Measurements from ENCODE around the gene CCDC28B. TPM values are rescaled to one million over a fixed set of nuclear protein-coding genes. Genes with fewer than 3 reads are reported as not detected.

The CCDC28B gene
- 8.2 and 33.6 TPM in 2 replicates for total RNA-seq (ENCODE audit: low replicate concordance)

DNA sequence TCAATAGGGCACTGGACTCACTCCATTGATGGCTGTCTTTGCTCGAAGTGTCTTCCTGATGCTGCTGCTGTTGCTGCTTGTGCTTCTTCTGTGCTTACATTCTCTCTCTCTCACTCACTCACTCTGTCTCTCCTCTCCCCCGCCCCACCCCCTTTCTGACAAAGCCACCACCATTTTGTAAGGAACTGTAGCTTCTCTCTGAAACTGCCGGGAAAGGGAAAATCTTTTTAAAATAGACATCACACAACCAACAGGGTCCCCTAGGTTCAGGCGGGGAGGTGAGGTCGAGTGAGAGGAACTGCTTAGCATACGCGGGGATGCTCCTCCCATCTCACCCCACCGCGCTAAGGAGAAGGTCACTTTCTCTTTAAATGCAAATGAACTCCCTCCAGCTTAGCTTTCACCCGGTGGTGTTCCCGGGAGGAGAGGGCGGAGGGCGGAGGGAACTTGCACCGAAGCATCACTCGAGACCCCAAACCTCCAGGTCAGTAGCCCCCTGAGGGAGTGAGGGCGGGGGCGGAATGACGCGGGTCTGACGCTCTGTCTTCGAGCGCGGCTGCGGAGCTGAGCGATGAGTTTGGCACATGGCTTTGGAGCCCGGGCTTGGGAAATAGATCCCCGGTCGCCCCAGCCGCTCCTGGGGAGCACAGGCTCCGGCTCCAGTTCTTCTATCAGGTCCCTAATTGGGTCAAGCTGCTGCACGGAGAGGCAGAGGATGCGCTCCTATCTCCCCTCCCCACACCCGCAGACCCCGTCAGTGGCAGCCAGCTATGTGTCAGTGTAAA, at the start of gene CCDC28B:
CCDC28B (plus strand) TSS at position 370 of the 785 bp plus-strand sequence. CDS start 1,341 bp downstream, outside the sequence.

DNA sequence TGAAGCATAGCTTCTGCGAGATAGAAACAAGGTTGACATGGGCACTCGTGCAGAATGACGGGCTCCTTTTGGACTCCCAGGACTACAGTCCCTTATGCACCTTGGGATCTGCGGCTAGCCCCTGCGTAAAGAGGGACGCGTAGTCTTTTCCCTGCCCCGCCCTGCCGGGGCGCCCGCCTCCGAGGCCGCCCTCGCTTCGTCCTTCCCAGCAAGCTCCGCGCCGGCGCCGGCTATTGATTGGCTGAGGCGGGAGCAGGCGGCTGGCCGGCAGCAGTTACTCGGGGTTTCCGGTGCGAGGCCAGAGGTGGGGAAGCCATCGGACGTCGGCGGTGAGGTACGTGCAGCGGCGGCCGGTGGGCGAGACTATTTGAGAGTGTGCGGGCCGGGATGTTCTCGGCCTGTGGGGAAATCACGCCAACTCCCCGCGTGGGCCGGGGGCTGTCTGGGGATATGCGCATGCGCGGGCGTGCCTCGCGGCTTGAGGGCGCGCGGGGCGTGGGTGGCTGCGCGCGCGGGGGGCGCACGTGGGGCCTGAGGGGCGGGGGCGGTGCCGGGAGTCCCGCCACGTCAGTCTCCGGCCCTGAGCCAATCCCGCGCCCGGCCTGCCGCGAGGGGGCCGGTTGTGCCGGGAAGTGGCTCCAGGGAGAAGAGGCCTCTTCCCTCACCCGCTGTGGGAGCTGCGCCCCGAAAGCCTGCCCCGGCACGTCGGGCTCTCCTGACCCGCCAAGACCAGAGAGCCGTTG, 20.8 kb upstream of the CCDC28B start, which contains the start of gene TXLNA:
TXLNA (plus strand) TSS at position 233 of the 743 bp plus-strand sequence. CDS start 671 bp downstream, outside the sequence.

DNA sequence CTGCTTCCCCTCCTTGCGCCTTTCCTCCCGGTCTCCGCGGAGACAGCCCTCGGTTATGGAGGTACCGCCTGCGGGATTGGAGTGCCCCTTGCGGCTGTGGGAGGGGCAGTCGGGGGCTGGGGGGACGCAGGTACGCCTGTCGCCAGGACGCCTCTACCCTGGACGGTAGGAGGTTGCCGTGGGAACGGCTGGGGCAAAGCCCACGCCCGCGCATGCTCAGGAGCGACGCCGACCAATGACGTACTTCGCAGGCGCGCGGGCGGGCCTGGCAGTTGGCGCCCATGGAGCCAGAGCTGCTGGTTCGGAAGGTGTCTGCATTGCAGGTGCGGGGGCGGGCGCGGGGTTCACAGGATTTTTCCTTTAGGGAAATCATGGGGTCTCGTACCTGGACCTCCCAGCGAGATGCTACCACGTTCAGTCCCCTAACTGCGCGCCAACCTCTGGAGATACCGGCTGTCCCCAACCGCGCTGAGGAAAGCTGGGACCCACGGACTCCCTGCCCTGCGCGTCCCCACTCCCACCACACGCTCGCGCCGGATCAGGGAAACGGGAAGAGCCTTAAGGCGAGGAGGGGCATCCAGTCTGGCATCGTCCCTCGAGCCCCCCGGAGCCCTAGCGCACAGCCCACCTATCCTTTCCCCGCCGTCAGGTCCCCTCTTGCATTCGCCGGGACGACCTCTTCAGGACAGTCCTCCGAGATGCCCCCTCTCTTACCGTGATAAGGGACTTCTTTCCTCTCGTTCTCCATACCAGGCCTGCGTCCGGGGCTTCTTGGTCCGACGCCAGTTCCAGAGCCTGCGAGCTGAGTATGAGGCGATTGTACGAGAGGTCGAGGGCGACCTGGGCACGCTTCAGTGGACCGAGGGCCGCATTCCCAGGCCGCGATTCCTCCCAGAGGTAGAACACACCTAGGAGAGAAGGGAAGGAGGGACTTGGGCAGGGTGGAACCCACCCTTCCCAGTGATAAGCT, 5.3 kb downstream of the CCDC28B start, which contains the start of gene IQCC:
IQCC (plus strand) TSS at position 271 of the 970 bp plus-strand sequence; CDS start at position 282, 11 bp downstream.

DNA sequence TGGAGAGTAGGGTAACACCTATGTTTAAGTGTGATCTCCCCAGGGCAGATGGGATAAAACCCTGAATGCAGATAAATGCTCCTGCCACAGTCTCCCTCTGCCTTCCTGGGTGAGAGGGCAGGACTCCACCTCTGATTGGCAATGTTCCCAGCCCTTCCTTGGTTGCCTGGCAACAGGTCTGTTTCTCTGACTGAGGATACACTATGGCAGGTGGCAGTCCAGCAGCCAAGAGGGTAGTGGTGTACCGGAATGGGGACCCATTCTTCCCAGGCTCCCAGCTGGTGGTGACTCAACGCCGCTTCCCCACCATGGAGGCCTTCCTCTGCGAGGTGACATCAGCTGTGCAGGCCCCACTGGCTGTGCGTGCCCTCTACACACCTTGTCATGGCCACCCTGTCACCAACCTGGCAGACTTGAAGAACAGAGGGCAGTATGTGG, 8.5 kb downstream of the CCDC28B start, which contains the start of gene DCDC2B:
DCDC2B (plus strand) TSS at position 199 of the 438 bp plus-strand sequence; CDS start at position 204, 5 bp downstream.

DNA sequence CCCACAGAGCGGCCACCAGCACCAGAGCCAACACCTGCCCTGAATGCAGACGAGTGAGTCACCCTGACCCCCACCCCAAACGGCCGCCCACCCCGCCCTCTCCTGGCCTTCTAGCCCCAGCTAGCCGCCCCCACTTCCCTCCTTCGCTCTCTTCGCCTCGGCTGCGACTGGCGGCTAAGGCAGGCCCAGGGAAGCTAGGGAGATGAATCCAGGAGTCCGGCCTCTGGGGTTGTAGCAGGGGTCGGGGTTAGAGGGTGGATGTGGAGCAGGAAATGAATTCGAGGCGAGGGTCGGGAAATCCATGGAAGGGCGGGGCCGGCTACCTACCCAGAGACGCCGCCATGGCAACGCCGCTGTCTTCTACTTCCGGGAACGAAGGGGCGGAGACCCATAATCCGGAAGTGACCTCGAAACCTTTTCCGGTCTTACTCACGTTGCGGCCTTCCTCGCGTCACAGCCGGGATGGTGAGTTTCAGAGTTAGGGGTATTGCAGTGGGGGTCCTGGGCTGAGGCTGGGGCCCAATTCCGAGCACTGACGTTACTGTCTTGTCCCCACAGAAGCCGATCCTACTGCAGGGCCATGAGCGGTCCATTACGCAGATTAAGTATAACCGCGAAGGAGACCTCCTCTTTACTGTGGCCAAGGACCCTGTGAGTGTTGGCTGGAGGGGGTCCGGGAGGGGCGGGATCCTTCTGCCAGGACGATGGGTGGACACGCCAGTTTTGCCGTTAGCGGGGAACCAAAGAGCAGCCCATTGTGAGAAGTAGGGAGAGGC, 21.8 kb downstream of the CCDC28B start, which contains the start of the genes EIF3I and TMEM234:
EIF3I (plus strand) TSS at position 428 of the 776 bp plus-strand sequence; CDS start at position 463, 35 bp downstream.
TMEM234 (minus strand) TSS at position 374 of the 776 bp plus-strand sequence; CDS start at position 343, 31 bp downstream.

DNA sequence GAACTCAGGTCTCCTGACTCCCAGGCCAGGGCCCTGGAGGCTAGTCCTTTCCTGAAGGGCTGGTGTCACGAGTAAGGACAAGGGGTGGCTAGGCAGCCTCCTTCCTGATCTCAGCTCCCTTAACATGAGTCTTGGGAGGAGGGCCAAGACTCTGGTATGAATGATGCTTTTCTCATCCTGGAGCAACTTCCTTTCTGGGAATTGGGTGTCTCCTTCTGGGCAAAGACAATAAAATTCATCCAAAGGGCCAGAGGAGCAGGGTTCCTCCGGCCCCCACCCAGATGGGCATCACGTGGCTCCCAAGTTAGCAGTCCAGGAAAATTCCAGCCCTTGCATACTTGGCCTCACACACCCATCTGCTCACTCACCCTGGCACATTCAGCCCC, 46.5 kb downstream of the CCDC28B start, which contains the start of gene FAM167B:
FAM167B (plus strand) TSS at position 335 of the 386 bp plus-strand sequence. CDS start 200 bp downstream, outside the sequence.

DNA sequence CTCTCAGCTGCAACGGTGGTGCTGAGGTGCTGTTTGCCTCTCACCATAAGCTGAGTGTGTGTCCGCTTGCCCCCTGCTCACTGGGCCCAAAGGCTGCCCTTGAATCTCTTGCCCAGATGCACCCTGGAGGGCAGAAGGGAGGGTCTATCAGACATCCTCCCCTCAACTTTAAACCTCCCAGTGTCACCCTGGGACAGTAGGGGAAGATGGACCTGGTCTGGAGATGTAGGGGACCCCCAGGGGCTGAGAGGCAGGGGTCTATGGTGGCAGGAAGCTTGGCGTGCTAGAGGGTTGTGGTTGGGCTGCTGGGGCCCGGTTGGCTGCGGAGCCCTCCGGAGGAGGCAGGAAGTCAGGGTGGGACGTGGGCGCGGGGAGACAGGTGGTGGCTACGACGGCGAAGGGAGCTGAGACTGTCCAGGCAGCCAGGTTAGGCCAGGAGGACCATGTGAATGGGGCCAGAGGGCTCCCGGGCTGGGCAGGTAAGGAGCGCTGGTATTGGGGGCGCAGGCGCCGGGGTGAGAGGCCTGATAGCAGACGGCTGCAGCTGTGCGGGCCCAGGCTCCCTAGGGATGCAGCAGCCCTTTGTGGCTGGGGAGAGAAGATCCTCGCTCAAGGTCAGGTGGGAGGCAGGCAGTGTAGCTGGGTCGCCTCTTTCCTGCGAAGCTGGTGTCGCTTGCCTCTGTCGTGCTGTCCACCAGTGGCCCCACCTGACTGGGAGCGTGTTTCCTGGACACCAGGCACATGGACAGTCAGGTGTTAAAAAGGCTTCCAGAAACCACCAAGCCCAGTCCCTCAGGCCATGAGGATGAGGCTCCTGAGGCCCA, 50.7 kb downstream of the CCDC28B start, which contains the start of gene LCK:
LCK (plus strand) TSS at position 373 of the 824 bp plus-strand sequence. CDS start 23,065 bp downstream, outside the sequence.

Other genes with a start within 250 kb of the CCDC28B start
- 16.7 and 50.6 TPM in 2 replicates for gene KHDRBS1, start 186.7 kb upstream of the CCDC28B start, total RNA-seq (ENCODE audit: low replicate concordance)
- 6.1 and 7.2 TPM in 2 replicates for gene TMEM39B, start 127.7 kb upstream of the CCDC28B start, total RNA-seq (ENCODE audit: low replicate concordance)
- 16.3 and 25.6 TPM in 2 replicates for gene KPNA6, start 92.5 kb upstream of the CCDC28B start, total RNA-seq (ENCODE audit: low replicate concordance)
- 57.8 and 69.2 TPM in 2 replicates for gene TXLNA, start 20.9 kb upstream of the CCDC28B start, total RNA-seq (ENCODE audit: low replicate concordance)
- gene IQCC, start 5.1 kb downstream of the CCDC28B start, total RNA-seq (ENCODE audit: low replicate concordance), result 1.3 and 1.6 TPM in 2 replicates
- gene DCDC2B, start 8.5 kb downstream of the CCDC28B start, total RNA-seq (ENCODE audit: low replicate concordance), result not detected in 2 replicates
- gene TMEM234, start 21.8 kb downstream of the CCDC28B start, total RNA-seq (ENCODE audit: low replicate concordance), result 14.0 and 14.6 TPM in 2 replicates
- gene EIF3I, start 21.8 kb downstream of the CCDC28B start, total RNA-seq (ENCODE audit: low replicate concordance), result 412 and 639 TPM in 2 replicates
- gene FAM167B, start 46.6 kb downstream of the CCDC28B start, total RNA-seq (ENCODE audit: low replicate concordance), result 1.6 and 2.7 TPM in 2 replicates
- gene LCK, start 50.7 kb downstream of the CCDC28B start, total RNA-seq (ENCODE audit: low replicate concordance), result not detected in 2 replicates
- gene HDAC1, start 91.5 kb downstream of the CCDC28B start, total RNA-seq (ENCODE audit: low replicate concordance), result 71.0 and 91.6 TPM in 2 replicates
- gene MARCKSL1, start 135.6 kb downstream of the CCDC28B start, total RNA-seq (ENCODE audit: low replicate concordance), result 13.3 and 54.2 TPM in 2 replicates
- 0.30 and 1.9 TPM in 2 replicates for gene FAM229A, start 161.9 kb downstream of the CCDC28B start, total RNA-seq (ENCODE audit: low replicate concordance)
- gene TSSK3, start 161.9 kb downstream of the CCDC28B start, total RNA-seq (ENCODE audit: low replicate concordance), result 0.15 and 0.59 TPM in 2 replicates
- 37.9 and 52.7 TPM in 2 replicates for gene BSDC1, start 193.8 kb downstream of the CCDC28B start, total RNA-seq (ENCODE audit: low replicate concordance)